Osteocyte (in vitro differentiated cells): ENCODE results near the gene SYNE1. TPM values are rescaled to one million over a fixed set of nuclear protein-coding genes. Genes with fewer than 3 reads are reported as not detected.

ENCODE experiments used
- DNase-seq: peaks from one replicate; pipeline ENCODE4 v3.0.0; 2021; ENCODE audit warnings: mixed read lengths; ENCODE audit not compliant: unreplicated experiment; ENCODE audit errors: extremely low spot score
- H3K27ac Mint-ChIP-seq: one replicate; pipeline ENCODE4 v1.8.0; 2021; ENCODE audit warnings: mild to moderate bottlenecking, mixed read lengths; ENCODE audit not compliant: unreplicated experiment
- H3K27me3 Mint-ChIP-seq: one replicate; pipeline ENCODE4 v1.8.0; 2021; ENCODE audit warnings: mixed read lengths; ENCODE audit not compliant: unreplicated experiment
- H3K36me3 Mint-ChIP-seq: one replicate; pipeline ENCODE4 v1.8.0; 2021; ENCODE audit warnings: mixed read lengths; ENCODE audit not compliant: unreplicated experiment
- H3K4me1 Mint-ChIP-seq: one replicate; pipeline ENCODE4 v1.8.0; 2021; ENCODE audit warnings: mixed read lengths; ENCODE audit not compliant: unreplicated experiment
- H3K4me3 Mint-ChIP-seq: one replicate; pipeline ENCODE4 v1.8.0; 2021; ENCODE audit warnings: mild to moderate bottlenecking, moderate library complexity, mixed read lengths; ENCODE audit not compliant: unreplicated experiment
- H3K9me3 Mint-ChIP-seq: one replicate; pipeline ENCODE4 v1.8.0; 2021; ENCODE audit warnings: mixed read lengths; ENCODE audit not compliant: unreplicated experiment
- total RNA-seq: library from RNA; stranded (reverse); gene quantifications from 2 replicates; pipeline ENCODE4 v1.2.1, GENCODE V29; 2021
- TF ChIP-seq, protein P1 (sequence below): fragments of 200-600 bp; sonication (generic); IDR thresholded peaks from 2 replicates; pipeline ENCODE4 v1.5.0; 2021; ENCODE audit warnings: antibody characterized with exemption, mild to moderate bottlenecking, moderate library complexity

Gene SYNE1
- total RNA-seq, 1 donor from 2014 or later = 130 TPM

DNA sequence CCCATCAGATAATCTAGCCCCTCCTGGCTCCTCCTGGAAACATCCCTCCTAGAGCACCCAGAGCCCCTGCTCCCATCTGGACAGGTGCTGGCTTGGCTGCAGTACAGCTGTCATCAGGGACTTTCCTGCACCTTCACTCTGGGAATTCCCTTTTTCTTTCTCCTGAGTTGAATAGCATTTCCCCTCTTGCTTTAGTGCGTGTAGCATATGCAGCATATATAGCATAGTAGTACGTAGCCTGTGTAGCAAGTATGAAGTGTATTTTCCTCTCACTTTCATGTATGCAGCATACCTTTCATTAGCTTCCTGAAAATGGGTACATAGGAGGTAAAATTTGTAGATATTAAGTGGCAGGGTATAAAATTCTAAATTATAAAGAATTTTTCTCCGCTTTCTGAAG is 476.8 kb downstream of the SYNE1 start:
- Mint-ChIP-seq H3K27me3 (no peaks in the 10 kb centered on the region), H3K4me1 (peaks cover 8% of the 10 kb centered on the region), H3K36me3 (peaks cover 36% of the 10 kb centered on the region), H3K9me3 (no peaks in the 10 kb centered on the region), H3K4me3 (no peak overlapping the region), H3K27ac (no peak overlapping the region)
- DNase-seq = no peak
- TF ChIP-seq, protein P1, sequence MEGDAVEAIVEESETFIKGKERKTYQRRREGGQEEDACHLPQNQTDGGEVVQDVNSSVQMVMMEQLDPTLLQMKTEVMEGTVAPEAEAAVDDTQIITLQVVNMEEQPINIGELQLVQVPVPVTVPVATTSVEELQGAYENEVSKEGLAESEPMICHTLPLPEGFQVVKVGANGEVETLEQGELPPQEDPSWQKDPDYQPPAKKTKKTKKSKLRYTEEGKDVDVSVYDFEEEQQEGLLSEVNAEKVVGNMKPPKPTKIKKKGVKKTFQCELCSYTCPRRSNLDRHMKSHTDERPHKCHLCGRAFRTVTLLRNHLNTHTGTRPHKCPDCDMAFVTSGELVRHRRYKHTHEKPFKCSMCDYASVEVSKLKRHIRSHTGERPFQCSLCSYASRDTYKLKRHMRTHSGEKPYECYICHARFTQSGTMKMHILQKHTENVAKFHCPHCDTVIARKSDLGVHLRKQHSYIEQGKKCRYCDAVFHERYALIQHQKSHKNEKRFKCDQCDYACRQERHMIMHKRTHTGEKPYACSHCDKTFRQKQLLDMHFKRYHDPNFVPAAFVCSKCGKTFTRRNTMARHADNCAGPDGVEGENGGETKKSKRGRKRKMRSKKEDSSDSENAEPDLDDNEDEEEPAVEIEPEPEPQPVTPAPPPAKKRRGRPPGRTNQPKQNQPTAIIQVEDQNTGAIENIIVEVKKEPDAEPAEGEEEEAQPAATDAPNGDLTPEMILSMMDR = no peak

DNA sequence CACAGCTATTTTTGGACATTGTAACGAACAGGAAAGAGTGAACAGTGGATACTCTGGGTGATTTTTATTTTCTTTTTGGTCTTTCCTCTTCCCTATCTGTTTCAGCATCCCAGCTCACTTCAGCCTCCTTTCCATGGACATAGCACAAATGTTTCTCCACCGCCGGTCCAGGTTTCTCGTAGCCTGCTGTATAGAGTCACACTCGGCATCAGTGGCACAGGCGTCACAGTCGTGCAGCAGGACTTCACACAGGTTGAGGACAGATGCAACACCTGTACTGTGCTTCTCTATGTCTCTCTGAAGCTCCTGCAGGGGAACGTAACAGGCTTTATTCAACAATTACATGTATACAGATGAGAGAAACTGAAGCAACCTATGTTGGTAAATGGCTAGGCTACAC is 481.4 kb downstream of the SYNE1 start:
- no peaks in the 10 kb centered on the region for H3K27me3 Mint-ChIP-seq
- H3K4me1 Mint-ChIP-seq = peaks cover 3% of the 10 kb centered on the region
- TF ChIP-seq, protein P1 = no peak
- no peak overlapping the region for H3K4me3 Mint-ChIP-seq
- H3K36me3 Mint-ChIP-seq = peaks cover 34% of the 10 kb centered on the region
- DNase-seq = no peak
- no peaks in the 10 kb centered on the region for H3K9me3 Mint-ChIP-seq
- no peak overlapping the region for H3K27ac Mint-ChIP-seq

DNA sequence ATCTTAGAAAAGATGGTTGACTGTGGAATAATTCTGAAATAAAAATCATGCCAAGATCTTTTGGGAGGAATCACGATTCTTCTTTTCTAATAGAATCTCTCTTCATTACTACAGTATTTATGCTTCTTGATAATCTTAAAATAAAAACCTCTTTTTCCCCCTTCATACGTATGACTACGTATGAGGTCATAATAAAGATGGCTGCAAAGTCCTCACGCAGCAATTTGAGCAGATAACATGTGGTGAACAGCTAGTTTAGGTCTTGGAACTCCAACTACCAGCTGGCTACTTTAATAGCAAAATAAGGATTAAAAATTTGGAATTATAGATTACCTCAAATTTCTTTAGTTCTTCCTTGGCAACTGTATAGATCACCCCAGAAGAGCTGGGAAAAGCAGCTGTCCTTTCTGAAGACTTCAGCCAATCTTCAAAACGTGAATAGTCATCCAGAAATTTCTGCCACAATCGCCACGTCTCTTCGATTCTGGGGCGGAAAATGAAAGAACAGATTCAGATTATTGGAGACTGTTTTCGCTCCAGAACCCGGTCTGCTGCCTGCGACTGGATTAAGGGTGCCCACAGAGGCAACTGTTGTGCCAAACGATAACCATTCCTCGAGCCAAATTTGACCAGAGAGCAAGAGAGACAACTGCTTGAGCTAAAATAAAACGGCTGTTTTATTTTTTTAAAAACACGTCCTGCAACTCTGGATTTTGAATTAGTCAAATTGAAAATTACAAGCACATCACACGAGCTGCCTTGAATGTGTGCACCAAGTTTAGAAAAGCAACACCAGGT is 482.4 kb downstream of the SYNE1 start:
- Mint-ChIP-seq H3K4me3 (no peak overlapping the region), H3K36me3 (peaks cover 34% of the 10 kb centered on the region), H3K9me3 (no peaks in the 10 kb centered on the region), H3K4me1 (peaks cover 12% of the 10 kb centered on the region), H3K27me3 (no peaks in the 10 kb centered on the region), H3K27ac (no peak overlapping the region)
- no peak for DNase-seq
- TF ChIP-seq, protein P1 = no peak

DNA sequence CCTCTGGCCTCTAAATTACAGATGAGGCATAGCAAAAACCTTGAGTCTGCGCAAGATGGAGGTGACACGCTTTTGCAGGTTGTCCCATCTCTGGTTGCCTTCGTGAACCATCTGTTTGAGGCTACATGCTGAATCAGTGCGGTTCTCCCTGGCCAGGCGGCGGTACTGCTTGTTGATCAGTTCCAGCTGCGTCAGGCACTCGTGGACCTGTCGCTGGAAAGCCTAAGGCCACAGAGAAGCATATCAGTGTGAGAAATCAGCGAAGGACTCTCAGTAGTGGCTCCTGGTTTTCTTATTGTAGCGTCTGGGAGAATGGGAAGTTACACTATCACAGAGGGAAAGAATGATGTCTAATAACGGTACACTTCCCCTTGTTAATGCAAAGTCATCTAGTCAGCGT is 485.2 kb downstream of the SYNE1 start:
- Mint-ChIP-seq H3K27me3 (no peaks in the 10 kb centered on the region), H3K4me1 (peaks cover 25% of the 10 kb centered on the region), H3K36me3 (peaks cover 45% of the 10 kb centered on the region), H3K4me3 (no peak overlapping the region), H3K27ac (peak overlapping the region; percentile 20), H3K9me3 (no peaks in the 10 kb centered on the region)
- TF ChIP-seq, protein P1 = no peak
- DNase-seq = no peak

DNA sequence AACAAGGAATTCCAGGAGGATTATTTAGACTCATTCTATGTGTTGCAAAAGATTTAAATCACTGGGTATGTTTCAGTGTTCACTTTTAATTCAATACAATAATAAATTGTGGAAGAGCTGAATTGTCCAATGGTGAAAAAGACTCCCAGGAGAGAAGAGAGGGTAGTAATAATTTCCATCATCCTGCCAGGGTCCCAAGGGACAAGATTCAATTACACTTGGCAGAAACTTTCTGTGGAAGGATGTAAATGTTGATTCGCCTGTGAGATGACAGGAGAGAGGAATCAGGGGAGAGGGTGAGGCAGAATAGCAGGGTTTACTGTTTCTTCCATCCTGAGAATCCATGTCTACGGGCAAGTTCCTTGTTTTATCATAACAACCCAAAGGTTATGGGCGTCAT is 487.0 kb downstream of the SYNE1 start:
- Mint-ChIP-seq H3K4me3 (no peak overlapping the region), H3K4me1 (peaks cover 32% of the 10 kb centered on the region), H3K27me3 (no peaks in the 10 kb centered on the region), H3K9me3 (no peaks in the 10 kb centered on the region), H3K36me3 (peaks cover 41% of the 10 kb centered on the region), H3K27ac (peak overlapping the region; percentile 54)
- TF ChIP-seq, protein P1 = no peak
- DNase-seq = no peak
